Activated T-helper 17 cell treated with anti-CD3 and anti-CD28 coated beads, Interleukin-2, amount 50 U/mL, for 72 hours (primary cell): ENCODE data around the gene VSTM1. TPM values are rescaled to one million over a fixed set of nuclear protein-coding genes. Genes with fewer than 3 reads are reported as not detected.

Experiments used
- ATAC-seq: fragments of 150-1000 bp; cut with Tn5 transposase; replicated peaks from 2 replicates; pipeline ENCODE4 v1.10.0; 2021; ENCODE audit warnings: mild to moderate bottlenecking, moderate library complexity
- H3K27ac Mint-ChIP-seq: one replicate; pipeline ENCODE4 v1.8.0; 2022; ENCODE audit warnings: mixed read lengths
- H3K27me3 Mint-ChIP-seq: one replicate; pipeline ENCODE4 v1.8.0; 2022; ENCODE audit warnings: mixed read lengths
- H3K36me3 Mint-ChIP-seq: one replicate; pipeline ENCODE4 v1.8.0; 2022; ENCODE audit warnings: low read depth, mild to moderate bottlenecking, mixed read lengths
- H3K4me1 Mint-ChIP-seq: one replicate; pipeline ENCODE4 v1.8.0; 2022; ENCODE audit warnings: mixed read lengths
- H3K4me3 Mint-ChIP-seq: one replicate; pipeline ENCODE4 v1.8.0; 2022; ENCODE audit warnings: mild to moderate bottlenecking, mixed read lengths
- H3K9me3 Mint-ChIP-seq: one replicate; pipeline ENCODE4 v1.8.0; 2022; ENCODE audit warnings: mixed read lengths
- total RNA-seq, 2 donors: library from RNA; stranded (reverse); gene quantifications; one replicate each; pipeline ENCODE4 v1.2.3, GENCODE V29; 2022

Gene VSTM1
- total RNA-seq, 2 donors from 2014 or later = not detected

DNA sequence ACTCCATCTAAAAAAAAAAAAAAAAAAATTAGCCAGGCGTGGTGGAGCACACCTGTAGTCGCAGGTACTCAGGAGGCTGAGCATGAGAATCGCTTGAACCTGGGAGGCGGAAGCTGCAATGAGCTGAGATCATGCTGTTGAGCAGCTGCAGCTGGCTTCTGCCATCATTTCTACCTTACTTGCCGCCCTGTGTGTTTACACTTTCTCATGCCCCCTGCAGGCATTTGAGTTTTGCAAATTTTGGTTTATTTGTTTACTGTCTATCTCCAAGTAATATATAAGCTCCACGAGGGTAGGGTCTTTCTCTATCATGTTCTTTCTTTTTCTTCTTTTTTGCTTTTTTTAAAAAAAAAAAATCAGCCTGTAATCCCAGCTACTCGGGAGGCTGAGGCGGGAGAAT, 54.3 kb downstream of the VSTM1 start:
- H3K27me3 Mint-ChIP-seq = peaks cover 21% of the 10 kb centered on the region
- no peaks in the 10 kb centered on the region for H3K36me3 Mint-ChIP-seq
- no peaks in the 10 kb centered on the region for H3K9me3 Mint-ChIP-seq

GRCh38 chr19:54002495-54003315, 61.0 kb downstream of the VSTM1 start:
- Mint-ChIP-seq H3K4me3 (no peak overlapping the region), H3K36me3 (no peaks in the 10 kb centered on the region), H3K9me3 (no peaks in the 10 kb centered on the region), H3K27me3 (peaks cover 18% of the 10 kb centered on the region), H3K27ac (no peak overlapping the region), H3K4me1 (no peaks in the 10 kb centered on the region)
- ATAC-seq = no peak

More for the DNA sequence above, 54.3 kb downstream of the VSTM1 start:
- H3K27ac Mint-ChIP-seq = no peak overlapping the region
- ATAC-seq = no peak
- H3K4me3 Mint-ChIP-seq = no peak overlapping the region
- peaks cover 4% of the 10 kb centered on the region for H3K4me1 Mint-ChIP-seq

- Mint-ChIP-seq H3K27ac (no peak overlapping the region), H3K27me3 (peaks cover 19% of the 10 kb centered on the region), H3K4me3 (no peak overlapping the region), H3K9me3 (no peaks in the 10 kb centered on the region), H3K36me3 (no peaks in the 10 kb centered on the region), H3K4me1 (no peaks in the 10 kb centered on the region)
- ATAC-seq = no peak
Measured at GRCh38 chr19:54001496-54001895, 62.2 kb downstream of the VSTM1 start.

DNA sequence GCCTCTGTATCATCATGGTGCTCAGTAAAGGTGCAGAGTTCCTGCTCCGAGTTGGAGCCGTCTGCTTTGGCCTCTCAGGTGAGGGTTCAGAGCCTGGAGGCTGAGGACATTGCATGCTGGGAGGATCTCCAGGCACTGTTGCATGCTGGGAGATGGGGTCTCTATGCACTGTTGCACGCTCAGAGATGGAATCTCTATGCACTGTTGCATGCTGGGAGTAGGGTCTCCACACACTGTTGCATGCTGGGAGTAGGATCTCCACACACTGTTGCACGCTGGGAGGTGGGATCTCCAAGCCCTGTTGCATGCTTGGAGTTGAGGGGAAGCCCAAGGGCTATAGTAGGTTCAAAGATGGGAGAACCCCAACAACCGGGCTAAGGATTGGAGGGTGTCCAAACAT, 64.0 kb downstream of the VSTM1 start:
- H3K27me3 Mint-ChIP-seq = peaks cover 34% of the 10 kb centered on the region
- H3K9me3 Mint-ChIP-seq = no peaks in the 10 kb centered on the region
- H3K36me3 Mint-ChIP-seq = no peaks in the 10 kb centered on the region
- no peak overlapping the region for H3K27ac Mint-ChIP-seq
- ATAC-seq = no peak
- H3K4me1 Mint-ChIP-seq = no peaks in the 10 kb centered on the region
- H3K4me3 Mint-ChIP-seq = no peak overlapping the region

DNA sequence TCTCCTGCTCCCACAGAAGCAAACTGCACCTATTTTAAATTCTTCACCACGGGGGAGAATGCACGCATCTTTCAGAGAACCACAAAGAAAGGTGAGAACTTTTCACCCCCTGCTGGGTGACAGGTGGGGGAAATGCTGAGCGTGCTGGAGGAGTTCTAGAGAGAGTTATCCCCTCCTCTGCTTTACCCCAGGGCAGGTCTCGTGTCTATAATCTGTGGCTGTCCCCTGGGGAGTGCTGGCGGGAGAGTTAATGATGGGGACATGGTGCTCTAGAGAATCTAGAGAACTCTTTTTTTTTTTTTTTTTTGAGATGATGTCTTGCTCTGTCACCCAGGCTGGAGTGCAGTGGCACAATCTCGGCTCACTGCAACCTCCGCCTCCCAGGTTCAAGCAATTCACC, 65.5 kb downstream of the VSTM1 start:
- no peak for ATAC-seq
- Mint-ChIP-seq H3K27me3 (peaks cover 49% of the 10 kb centered on the region), H3K4me1 (no peaks in the 10 kb centered on the region), H3K9me3 (no peaks in the 10 kb centered on the region), H3K27ac (no peak overlapping the region), H3K4me3 (no peak overlapping the region), H3K36me3 (no peaks in the 10 kb centered on the region)

GRCh38 chr19:53994811-53995210, 68.9 kb downstream of the VSTM1 start:
- Mint-ChIP-seq H3K27me3 (peaks cover 48% of the 10 kb centered on the region), H3K4me3 (no peak overlapping the region), H3K36me3 (no peaks in the 10 kb centered on the region), H3K4me1 (no peaks in the 10 kb centered on the region), H3K9me3 (no peaks in the 10 kb centered on the region), H3K27ac (no peak overlapping the region)
- peak; percentile 19 for ATAC-seq

- H3K27me3 Mint-ChIP-seq = peaks cover 42% of the 10 kb centered on the region
- ATAC-seq = no peak
- H3K4me3 Mint-ChIP-seq = no peak overlapping the region
- no peaks in the 10 kb centered on the region for H3K36me3 Mint-ChIP-seq
- H3K9me3 Mint-ChIP-seq = no peaks in the 10 kb centered on the region
- H3K27ac Mint-ChIP-seq = no peak overlapping the region
- H3K4me1 Mint-ChIP-seq = no peaks in the 10 kb centered on the region
Measured at GRCh38 chr19:53993448-53993847, 70.2 kb downstream of the VSTM1 start.

DNA sequence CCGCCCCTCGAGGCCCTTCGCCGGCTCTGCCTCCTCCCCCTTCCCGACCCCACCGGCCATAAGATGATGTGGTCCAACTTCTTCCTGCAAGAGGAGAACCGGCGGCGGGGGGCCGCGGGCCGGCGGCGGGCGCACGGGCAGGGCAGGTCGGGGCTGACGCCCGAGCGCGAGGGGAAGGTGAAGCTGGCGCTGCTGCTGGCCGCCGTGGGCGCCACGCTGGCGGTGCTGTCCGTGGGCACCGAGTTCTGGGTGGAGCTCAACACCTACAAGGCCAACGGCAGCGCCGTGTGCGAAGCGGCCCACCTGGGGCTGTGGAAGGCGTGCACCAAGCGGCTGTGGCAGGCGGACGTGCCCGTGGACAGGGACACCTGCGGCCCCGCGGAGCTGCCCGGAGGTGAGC, 70.9 kb downstream of the VSTM1 start:
- peaks cover 42% of the 10 kb centered on the region for H3K27me3 Mint-ChIP-seq
- H3K36me3 Mint-ChIP-seq = no peaks in the 10 kb centered on the region
- H3K4me3 Mint-ChIP-seq = no peak overlapping the region
- no peaks in the 10 kb centered on the region for H3K9me3 Mint-ChIP-seq
- no peak for ATAC-seq
- no peak overlapping the region for H3K27ac Mint-ChIP-seq
- no peaks in the 10 kb centered on the region for H3K4me1 Mint-ChIP-seq

DNA sequence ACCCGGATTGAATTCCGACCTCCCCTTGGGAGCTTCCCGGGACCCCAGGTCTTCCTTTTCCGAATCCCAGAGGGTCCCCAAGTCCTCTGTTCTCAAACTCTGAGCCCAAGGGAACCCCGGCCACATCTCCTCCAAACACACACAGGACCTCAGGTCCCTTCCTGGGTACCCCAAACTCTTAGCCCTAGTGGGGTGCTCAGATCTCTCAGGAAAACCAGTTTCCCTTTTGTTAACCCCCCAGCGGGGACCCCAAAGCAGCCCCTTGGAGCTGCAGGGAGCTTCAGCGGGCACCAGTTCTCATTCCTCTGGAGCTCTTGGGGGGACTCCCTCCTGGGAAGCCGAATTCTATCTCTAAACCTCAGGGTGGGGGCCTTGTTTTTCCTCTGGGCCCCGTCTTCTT, 71.5 kb downstream of the VSTM1 start:
- Mint-ChIP-seq H3K36me3 (no peaks in the 10 kb centered on the region), H3K27ac (no peak overlapping the region), H3K27me3 (peaks cover 42% of the 10 kb centered on the region), H3K9me3 (no peaks in the 10 kb centered on the region), H3K4me3 (peak overlapping the region; percentile 53), H3K4me1 (no peaks in the 10 kb centered on the region)
- ATAC-seq = no peak

- no peak for ATAC-seq
- Mint-ChIP-seq H3K36me3 (no peaks in the 10 kb centered on the region), H3K4me3 (peak within 1 kb of the TSS; percentile 53), H3K9me3 (no peaks in the 10 kb centered on the region), H3K27me3 (peaks cover 41% of the 10 kb centered on the region), H3K27ac (no peak within 1 kb of the TSS), H3K4me1 (no peaks in the 10 kb centered on the region)
Measured at GRCh38 chr19:53991224-53992113, 72.2 kb downstream of the VSTM1 start, which contains the start of gene CACNG6. TSS of gene CACNG6 (plus strand) at chr19:53991637. CDS start at chr19:53992878, 1,241 bp downstream.

Other genes with a start within 250 kb of the VSTM1 start
- not detected for gene NLRP12, start 239.6 kb downstream of the VSTM1 start, total RNA-seq
- gene MYADM, start 196.0 kb downstream of the VSTM1 start, total RNA-seq = 10 to 100 TPM; 48.8 to 72.8 TPM
- not detected for gene PRKCG, start 181.7 kb downstream of the VSTM1 start, total RNA-seq
- not detected for gene CACNG7, start 154.6 kb downstream of the VSTM1 start, total RNA-seq
- under 1 TPM in 1 of 2 donors, not detected in 1; 0.05 TPM for gene CACNG8, start 101.0 kb downstream of the VSTM1 start, total RNA-seq
- not detected for gene CACNG6, start 72.3 kb downstream of the VSTM1 start, total RNA-seq
- not detected for gene TARM1, start 17.5 kb upstream of the VSTM1 start, total RNA-seq
- gene OSCAR, start 36.9 kb upstream of the VSTM1 start, total RNA-seq = under 1 TPM in 1 of 2 donors, not detected in 1; 0.58 TPM
- 10 to 100 TPM; 39.4 to 70.1 TPM for gene NDUFA3, start 39.0 kb upstream of the VSTM1 start, total RNA-seq
- gene TFPT, start 51.8 kb upstream of the VSTM1 start, total RNA-seq = 10 to 100 TPM; 31.4 to 47.3 TPM
- 10 to 100 TPM; 56.4 to 99.2 TPM for gene PRPF31, start 51.9 kb upstream of the VSTM1 start, total RNA-seq
- 10 to 100 TPM; 51.4 to 61.4 TPM for gene CNOT3, start 73.9 kb upstream of the VSTM1 start, total RNA-seq
- 1 to 10 TPM; 2.8 to 3.8 TPM for gene LENG1, start 95.8 kb upstream of the VSTM1 start, total RNA-seq
- gene TMC4, start 109.3 kb upstream of the VSTM1 start, total RNA-seq = 1 to 10 TPM; 1.0 to 1.1 TPM
- 10 to 100 TPM; 58.6 to 65.9 TPM for gene MBOAT7, start 125.7 kb upstream of the VSTM1 start, total RNA-seq
- 10 to 100 TPM; 14.3 to 16.7 TPM for gene TSEN34, start 127.4 kb upstream of the VSTM1 start, total RNA-seq
- gene RPS9, start 137.0 kb upstream of the VSTM1 start, total RNA-seq = 1,000 to 10,000 TPM; 1,453 to 1,547 TPM
- gene LILRB3, start 159.1 kb upstream of the VSTM1 start, total RNA-seq = 1 to 10 TPM in 1 of 2 donors, under 1 TPM in 1; 0.85 to 1.8 TPM
- gene LILRA6, start 178.9 kb upstream of the VSTM1 start, total RNA-seq = under 1 TPM; 0.19 to 0.39 TPM
- gene LILRB5, start 193.4 kb upstream of the VSTM1 start, total RNA-seq = not detected
- not detected for gene LILRB2, start 217.2 kb upstream of the VSTM1 start, total RNA-seq
- gene LILRA5, start 249.3 kb upstream of the VSTM1 start, total RNA-seq = not detected